Measurements from ENCODE around the gene TPRN.

The TPRN gene

GRCh38 chr9:137226338-137227053 is 26.0 kb upstream of the TPRN start:
- no peak overlapping the region for H3K4me3 ChIP-seq (ENCODE audit: low read depth, low read length)

- H3K4me3 ChIP-seq (ENCODE audit: low read depth, low read length) = no peak overlapping the region
Observed at GRCh38 chr9:137225699-137226331, 25.3 kb upstream of the TPRN start.

DNA sequence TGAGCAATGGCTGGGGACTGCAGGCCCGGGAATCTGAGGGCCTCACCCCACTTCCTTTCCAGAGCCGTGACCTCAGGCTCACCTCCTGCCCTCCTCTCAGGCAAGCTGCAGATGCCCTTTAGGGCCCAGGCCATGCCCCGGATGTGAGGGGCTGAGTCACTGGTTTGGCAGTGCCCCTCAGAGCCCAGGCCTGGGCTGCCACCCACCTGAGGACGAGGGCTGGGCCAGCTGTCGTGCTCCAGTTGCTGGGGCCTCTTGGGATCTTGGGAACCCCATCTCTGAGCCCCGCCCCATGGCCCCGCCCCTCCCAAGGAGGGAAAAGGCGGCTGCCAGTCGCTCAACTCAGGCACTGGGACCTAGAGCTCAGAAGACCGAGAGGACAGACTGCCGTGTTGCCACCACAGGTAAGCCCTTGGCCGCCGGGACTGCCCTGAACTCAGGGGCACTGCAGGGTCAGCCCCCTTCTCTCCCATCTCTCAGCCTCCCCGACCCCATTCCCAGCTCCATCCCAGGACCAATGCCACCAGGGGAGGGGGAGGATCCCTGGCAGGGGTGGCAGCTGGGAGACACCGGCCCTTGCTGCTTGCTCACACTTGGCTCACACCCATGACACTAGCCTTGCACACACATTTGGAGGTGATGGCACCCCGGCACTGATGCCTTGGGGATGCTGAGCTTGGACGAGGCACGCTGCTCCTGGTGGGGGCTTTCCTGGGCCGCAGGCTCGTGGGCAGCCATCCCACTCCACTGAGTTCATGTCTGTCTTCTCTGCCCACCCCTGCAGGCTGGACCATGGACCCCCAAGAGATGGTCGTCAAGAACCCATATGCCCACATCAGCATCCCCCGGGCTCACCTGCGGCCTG is 24.5 kb upstream of the TPRN start, which contains the start of gene CYSRT1:
Gene CYSRT1 (plus strand): TSS at position 345 of the 865 bp plus-strand sequence. CDS start 448 bp downstream, at position 793.
- H3K4me3 ChIP-seq (ENCODE audit: low read depth, low read length) = peak within 1 kb of the TSS; percentile 81

DNA sequence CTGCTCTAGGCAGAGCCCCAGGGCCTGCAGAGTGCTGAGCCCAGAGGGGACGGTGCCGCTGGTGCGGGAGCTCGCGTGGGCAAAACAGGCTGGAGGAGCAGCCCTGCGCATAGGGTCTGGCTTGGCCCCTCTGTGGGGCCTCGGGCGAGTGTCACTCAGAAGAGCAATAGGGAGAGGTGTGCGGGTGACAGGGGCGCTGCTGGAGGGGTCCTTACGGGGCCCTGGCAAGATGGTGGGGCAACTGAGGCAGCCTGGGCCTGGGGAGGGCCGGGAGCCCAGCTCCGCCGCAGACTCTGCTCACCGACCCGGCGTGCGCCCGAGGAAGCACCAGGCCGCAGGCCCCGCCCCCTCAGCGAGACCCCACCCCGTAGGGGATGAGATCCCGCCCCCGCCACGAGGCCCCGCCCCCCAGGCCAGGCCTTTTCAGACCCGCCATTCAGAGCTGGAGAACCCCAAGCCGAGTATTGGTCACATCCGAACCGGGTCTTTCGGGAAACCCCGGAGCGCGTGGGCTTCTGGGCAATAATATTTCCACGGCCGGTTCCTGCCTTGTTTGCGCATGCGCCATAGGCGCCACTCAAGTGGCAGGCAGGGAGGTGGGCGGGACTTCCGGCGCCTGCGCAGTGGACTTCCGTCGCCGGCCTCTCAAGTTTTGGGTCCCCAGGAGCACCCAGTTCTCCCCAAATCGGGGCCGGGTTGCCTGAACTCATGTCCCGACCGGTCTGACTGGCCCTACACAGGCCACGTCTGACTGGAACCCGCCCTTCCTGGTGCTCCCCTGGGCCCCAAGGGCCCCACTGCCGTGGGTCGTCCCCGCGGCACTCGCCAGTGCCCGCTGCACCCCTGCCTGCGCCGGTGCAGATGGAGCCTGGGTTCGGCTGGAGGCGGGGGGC is 22.8 kb upstream of the TPRN start:
- H3K4me3 ChIP-seq (ENCODE audit: low read depth, low read length) = peak overlapping the region; percentile 81

DNA sequence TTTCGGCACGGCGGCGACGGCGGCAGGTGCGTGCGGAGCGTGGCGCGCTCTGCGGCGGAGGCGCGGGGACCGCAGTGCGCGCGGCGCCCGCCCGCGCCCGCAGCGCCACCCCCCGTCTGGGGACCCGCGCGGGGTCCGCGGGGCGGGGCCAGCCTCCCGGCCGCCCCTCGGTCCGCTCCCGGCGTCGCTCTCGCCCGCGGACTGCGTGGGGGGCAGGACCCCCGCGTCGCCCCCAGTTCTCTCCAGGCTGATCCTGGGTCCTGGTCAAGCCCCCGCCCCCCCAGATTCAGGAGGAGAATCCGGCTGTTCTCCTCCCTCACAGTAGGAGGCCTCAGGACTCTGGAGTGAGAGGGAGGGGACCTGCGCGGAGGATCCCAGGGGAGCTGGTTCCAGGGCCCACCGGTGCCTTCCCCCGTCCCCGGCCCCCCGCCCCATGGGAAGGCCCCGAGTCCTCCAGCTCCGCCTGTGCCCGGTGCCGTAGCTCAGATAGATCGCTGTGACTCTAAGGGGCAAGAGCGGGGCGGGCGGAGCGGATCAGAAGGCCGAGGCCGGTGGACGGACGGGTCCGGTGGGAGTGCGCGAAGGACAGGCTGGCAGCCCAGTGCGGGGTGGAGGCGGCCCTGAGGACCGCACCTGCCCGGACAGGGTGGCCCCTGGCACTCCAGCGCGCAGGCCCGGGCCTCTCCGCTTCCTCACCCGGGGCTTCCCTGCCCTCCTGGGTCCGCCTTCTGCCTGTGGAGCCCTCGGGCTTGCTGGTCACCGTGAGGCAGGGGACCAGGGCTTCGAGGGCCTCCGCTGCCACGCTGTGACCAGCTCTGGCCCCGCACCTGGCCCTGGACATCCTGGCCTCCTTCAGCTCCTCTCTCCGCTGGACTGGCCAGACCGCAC is 21.9 kb upstream of the TPRN start, which contains the start of gene RNF208:
Gene RNF208 (minus strand): TSS at position 51 of the 888 bp plus-strand sequence. CDS start 1,028 bp downstream, outside the sequence.
- peak within 1 kb of the TSS; percentile 24 for H3K4me3 ChIP-seq (ENCODE audit: low read depth, low read length)

GRCh38 chr9:137221506-137222111 is 21.1 kb upstream of the TPRN start:
- peak overlapping the region; percentile 24 for H3K4me3 ChIP-seq (ENCODE audit: low read depth, low read length)

DNA sequence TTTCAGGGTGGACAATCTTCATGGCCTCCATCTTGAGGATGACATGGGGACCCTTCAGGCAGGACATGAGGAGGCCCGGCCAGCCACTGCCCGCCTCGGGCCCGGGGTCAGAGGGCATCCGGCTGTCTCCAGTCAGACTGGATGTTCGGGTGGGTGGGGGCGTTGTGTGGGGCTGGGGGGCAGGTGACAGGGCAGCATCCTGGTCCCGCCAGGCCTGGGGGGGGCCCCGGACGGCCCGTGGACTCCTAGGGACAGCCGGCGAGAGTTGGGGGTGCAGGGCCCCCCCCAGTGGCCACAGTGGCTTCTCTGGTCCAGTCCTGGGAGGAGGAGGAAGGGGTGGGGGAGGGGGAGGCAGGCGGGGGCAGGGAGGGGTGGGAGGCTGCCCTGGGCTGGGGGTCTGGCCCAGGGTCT is 20.6 kb upstream of the TPRN start:
- no peak overlapping the region for H3K4me3 ChIP-seq (ENCODE audit: low read depth, low read length)

DNA sequence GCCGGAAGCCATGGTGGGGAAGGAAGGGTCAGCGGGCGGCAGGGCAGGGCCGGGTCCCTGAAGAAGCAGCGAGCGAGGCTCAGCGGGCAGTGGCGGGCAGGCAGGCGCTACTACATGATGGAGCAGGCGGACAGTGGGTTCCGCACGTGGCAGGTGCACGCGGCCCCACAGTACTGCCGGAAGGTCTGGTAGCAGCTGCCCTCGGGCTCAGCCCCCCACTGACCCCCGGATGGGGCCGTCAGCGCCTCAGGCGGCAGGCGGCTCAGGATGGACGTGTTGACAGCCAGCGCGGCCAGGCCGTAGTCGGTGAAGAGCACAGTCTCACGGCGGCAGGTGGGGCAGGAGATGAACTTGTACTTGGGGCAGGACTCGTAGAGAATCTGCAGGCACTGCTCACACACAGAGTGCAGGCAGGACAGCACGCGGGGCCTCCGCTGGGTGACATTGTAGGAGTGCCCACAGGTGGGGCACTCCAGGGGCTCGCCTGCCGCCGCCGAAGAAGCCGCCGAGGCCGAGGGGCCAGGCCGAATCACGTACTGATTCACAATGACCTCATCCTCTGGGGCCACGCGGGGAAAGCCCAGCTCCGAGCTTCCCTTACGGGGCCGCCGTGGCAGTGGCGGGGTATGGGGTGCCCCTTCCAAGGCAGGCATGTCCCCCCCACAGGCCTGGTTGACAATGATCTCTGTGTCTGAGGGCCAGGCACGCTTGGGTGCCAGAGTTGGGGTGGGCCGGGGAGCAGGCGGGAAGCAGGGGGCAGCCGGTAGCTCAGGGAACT is 20.0 kb upstream of the TPRN start:
- H3K4me3 ChIP-seq (ENCODE audit: low read depth, low read length) = no peak overlapping the region

GRCh38 chr9:137219757-137220316 is 19.3 kb upstream of the TPRN start:
- H3K4me3 ChIP-seq (ENCODE audit: low read depth, low read length) = no peak overlapping the region

GRCh38 chr9:137218754-137219271 is 18.3 kb upstream of the TPRN start:
- no peak overlapping the region for H3K4me3 ChIP-seq (ENCODE audit: low read depth, low read length)

GRCh38 chr9:137218212-137218753 is 17.7 kb upstream of the TPRN start:
- no peak overlapping the region for H3K4me3 ChIP-seq (ENCODE audit: low read depth, low read length)

DNA sequence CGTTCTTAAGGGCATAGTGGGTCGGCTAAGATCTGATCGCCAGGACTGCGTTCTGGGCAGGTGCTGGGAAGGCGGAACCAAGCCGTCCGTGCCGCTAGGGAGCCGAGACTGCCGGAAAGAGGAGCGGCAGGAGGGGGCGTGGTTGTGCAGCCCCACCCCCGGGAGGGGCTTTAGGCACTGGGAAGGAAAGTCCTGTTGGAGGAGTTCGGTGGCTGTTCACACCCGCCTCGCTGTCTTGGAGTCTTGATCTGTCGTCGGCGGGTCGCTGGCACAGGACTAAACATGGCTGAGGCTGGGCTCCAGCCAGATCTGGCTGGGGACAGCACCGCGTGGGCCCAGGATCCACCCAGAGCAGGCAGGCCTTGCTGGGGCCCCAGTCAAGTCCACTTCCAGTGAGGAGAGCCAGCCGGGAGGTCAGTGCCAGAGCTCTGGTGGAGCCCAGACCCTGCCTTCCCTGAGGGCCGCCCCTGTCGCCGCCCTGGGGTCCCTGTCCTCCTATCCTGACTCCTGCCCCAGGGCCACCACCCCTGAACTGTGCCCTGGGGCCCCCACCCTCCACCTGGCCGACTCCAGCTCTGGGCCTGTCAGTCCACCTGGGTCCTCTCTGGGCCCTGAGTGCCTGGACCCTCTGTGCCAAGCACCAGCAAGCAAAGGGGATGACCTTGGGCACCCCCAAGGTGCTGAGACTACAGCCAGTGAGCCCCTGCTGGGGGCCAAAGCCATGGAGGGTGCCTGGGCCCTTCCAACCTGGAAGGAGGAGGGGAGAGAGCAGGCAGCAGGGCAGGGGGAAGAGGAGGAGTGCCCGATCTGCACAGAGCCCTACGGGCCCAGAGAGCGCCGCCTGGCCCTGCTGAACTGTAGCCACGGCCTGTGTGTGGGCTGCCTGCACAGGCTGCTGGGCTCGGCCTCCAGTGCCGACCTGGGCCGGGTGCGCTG is 17.0 kb upstream of the TPRN start:
- H3K4me3 ChIP-seq (ENCODE audit: low read depth, low read length) = no peak overlapping the region

DNA sequence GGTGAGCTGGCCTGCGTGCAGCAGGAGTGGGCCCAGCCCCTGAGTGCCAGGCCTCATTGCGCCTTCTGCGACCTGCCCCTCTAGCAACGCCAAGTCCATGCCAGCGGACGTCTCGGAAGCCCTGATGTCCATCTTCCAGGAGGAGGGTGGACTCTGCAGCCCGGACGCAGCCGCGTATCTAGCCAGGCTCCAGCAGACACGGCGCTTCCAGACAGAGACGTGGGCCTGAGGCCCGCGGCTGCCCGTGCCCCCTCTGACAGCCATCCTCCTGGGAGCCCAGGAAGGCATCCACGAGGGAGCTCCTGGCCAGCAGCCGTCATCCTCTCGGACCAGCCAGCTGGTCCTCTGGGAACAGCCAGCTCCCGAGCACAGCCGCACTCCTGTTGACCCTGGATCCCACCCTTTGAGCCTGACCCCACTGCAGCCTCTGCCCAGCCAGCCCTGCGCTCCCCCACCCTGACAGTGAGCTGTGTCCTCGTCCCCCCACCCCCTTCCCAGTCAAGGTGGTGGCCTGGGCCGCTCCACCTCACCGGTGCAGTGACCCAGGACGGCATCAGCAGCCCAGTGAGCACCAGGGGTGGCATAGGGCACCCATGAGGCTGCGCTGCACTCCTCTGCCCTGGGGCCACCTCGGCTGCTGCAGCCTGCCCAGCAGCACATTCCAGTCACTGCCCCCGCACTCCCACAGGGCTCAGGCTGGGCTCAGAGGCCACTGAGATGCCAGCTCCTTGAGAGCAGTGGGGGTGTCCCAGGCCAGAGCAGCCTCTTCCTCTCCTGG is 15.8 kb upstream of the TPRN start:
- H3K4me3 ChIP-seq (ENCODE audit: low read depth, low read length) = no peak overlapping the region

DNA sequence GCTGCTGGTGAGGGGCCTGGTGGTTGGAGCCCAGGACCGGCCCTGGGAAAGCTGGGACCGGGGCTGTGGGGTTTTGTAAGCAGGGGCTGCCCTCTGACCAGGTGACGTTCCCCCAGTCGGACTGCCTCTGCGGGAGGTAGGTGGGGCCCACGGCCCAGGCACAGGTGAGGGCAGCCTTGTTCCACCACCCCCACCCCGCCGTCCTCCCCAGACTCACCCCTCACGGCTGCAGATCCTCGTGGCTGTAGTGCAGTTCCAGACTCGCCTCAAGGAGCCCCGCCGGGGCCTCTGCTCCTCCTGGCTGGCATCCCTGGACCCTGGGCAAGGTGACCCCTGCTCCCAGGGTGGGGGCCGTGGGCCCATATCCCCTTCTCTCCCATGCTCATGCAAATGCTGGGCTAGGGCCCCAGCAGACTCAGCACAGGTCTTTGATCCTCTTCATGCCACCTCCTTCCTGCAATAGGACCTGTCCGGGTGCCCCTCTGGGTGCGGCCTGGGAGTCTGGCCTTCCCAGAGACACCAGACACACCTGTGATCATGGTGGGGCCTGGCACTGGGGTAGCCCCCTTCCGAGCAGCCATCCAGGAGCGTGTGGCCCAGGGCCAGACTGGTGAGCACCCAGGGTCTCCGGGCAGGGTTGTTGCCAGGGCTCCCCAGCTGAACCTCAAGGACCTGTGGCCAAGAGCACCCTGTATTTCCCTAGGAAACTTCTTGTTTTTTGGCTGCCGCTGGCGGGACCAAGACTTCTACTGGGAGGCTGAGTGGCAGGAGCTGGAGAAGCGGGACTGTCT is 14.8 kb upstream of the TPRN start:
- H3K4me3 ChIP-seq (ENCODE audit: low read depth, low read length) = no peak overlapping the region

GRCh38 chr9:137214620-137215019 is 14.1 kb upstream of the TPRN start:
- H3K4me3 ChIP-seq (ENCODE audit: low read depth, low read length) = no peak overlapping the region
